GM12892 (cell line): Measurements from ENCODE around the gene C1orf167.

ENCODE experiments used
- DNase-seq: peaks from one replicate; pipeline ENCODE4 v3.0.0; 2011; ENCODE audit not compliant: insufficient read length
- FAIRE-seq: peaks from 2 replicates; lab custom pipeline; 2011; peaks lifted over from hg19 to GRCh38; lab: Jason Lieb, UNC
- POLR2A ChIP-seq: IDR thresholded peaks from 2 replicates; pipeline ENCODE4 v1.6.1; 2011; ENCODE audit warnings: low read depth, low read length, control low read depth
- POLR2AphosphoS5 ChIP-seq: IDR thresholded peaks from 2 replicates; pipeline ENCODE4 v1.6.1; 2011; ENCODE audit warnings: low read depth, low read length, control low read depth
- TAF1 ChIP-seq: IDR thresholded peaks from 2 replicates; pipeline ENCODE4 v1.6.1; 2011; ENCODE audit warnings: low read depth, mild to moderate bottlenecking, control low read depth, low read length, borderline replicate concordance

Gene C1orf167

DNA sequence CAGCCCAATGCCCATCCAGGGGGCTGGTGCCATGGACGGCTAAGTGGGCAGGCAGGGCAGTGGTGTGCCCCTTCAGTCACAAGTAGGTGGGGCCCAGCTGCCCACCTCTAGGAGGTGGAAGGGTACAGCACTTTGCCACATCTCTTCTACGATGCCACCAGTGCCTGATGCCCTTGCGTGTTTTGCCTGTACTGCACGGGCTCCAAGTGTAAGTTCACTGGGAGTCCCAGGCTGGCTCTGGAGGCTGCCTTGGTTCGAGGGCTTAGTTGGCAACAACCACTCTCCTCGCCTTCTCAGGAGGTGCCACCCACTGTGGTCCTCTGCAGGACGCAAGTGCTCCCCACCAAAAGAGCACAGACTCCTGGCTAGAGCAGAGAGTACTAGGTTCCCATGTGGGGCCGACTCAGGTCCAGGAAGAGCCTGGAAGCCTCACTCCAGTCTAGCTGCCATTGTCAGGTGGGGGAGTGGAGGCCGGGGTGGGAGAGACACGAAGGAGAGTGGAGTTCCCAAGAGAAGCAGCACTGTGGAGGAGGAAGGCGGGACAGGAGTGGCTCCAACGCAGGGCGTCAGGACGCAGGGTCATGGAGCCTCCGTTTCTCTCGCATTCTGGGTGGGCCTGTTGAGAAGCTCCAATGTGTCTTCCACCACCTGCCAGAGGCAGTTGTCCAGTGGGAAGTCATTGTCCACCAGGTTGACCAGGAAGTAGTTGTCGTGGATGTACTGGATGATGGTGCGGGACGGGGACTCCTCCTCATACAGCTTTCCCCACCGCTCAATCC lies 28.3 kb downstream of the C1orf167 start:
- DNase-seq (no peak), FAIRE-seq (no peak)
- TF ChIP-seq POLR2A = no peak
- TF ChIP-seq POLR2AphosphoS5 = no peak
- TF ChIP-seq TAF1 = no peak

DNA sequence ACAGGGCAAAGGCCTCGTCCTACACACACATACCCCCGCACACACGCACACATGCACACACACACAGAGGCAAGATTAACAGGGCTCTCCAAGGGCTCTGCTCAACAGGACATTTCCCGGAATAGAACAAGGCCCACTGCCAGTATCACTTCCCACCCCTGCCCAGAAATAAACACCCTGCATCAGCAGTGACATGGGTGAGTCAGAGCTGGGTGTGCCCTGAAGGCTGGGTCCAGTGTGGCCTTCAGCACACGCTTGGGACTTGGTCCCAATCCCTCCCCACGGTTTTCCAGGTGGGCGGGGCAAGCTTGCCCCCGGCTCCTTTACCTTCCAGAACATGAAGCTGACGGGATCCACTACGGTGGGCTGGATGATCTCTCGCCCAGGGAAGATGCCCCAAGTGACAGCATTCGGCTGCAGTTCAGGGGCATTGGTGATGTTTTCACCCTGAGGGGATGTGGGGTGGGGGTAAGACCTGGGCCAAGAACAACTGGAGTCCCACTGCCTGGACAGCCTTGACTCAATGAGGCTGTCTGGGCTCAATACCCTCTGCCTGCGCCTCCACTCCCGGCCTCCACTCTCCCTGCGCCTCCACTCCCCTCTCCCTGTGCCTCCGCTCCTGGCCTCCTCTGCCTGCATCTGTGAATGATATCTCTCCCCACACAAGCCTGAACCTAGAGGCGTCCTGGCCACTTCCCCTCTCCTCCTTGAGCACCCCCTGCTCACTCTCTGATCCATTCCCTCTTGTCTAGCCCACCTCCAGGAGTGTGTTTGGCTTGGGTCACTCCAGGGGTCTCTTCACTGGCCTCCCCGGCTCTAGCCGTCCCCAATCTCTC lies 29.1 kb downstream of the C1orf167 start:
- DNase-seq = no peak
- TF ChIP-seq POLR2AphosphoS5 (no peak), TAF1 (no peak)
- no peak for FAIRE-seq

DNA sequence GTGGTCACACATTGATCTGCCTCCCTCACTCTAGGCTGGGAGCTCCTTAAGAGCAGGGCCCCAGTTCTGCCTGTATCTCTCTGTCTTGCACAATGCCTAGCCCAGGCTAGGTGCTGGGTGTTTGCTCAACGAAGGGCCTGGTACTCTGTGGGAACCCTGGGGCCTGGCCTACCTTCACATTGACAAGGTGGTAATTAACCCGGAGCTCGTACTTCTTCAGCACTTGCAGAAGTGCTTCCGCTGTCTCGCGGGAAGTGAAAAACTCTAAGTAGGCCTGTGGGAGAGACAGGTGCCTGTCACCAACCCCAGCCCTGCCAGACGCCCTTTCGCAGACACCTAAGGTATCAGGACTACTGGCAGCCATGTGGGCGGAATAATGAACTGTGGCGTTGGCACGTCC lies 30.1 kb downstream of the C1orf167 start:
- TF ChIP-seq TAF1 (no peak), POLR2AphosphoS5 (no peak), POLR2A (no peak)

GRCh38 chr1:11793819-11794218 lies 31.8 kb downstream of the C1orf167 start:
- TF ChIP-seq POLR2A (no peak), TAF1 (no peak), POLR2AphosphoS5 (no peak)
- FAIRE-seq (no peak), DNase-seq (no peak)

More for the DNA sequence above, 30.1 kb downstream of the C1orf167 start:
- DNase-seq = no peak
- no peak for FAIRE-seq

DNA sequence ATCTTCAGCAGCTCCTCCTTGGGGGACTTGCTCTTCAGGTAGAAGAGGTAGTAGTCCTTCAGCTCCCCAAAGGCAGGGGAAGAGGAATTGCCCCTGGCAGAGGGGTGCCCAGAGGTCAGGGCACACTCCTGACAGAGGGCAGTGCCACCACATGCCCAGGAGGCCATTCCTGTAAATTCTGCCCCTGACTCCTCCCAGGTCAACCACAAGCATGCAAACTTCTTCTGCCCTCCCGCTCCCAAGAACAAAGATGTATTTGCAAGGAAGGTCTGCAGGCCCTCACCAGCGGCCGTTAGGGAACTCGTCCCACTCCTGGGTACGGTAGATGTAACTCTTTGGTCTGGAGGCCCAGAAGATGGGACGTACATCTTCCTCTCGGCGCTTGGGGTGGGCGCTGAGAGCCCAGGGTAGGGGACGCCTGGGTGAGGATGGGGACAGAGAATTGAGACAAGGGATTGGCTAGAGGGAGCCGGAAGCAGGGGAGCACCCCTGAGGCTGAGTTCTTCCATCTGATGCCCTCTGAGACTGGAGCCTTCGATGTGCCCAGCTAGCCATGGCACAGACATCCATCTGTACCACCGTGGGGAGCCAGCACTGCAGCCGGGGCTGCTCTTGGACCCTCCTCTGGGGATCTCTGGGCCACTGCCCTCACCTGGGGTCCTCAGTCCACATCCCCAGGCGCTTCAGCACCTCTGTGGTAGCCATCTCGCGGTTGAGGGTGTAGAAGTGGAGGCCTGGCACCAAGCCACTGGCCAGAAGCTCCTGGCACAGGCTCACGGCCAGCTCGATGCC lies 32.6 kb downstream of the C1orf167 start:
- FAIRE-seq (no peak), DNase-seq (no peak)
- TF ChIP-seq TAF1 (no peak), POLR2AphosphoS5 (no peak), POLR2A (no peak)

- DNase-seq = no peak
- no peak for FAIRE-seq
These were observed 33.4 kb downstream of the C1orf167 start for GRCh38 chr1:11795238-11795890.

DNA sequence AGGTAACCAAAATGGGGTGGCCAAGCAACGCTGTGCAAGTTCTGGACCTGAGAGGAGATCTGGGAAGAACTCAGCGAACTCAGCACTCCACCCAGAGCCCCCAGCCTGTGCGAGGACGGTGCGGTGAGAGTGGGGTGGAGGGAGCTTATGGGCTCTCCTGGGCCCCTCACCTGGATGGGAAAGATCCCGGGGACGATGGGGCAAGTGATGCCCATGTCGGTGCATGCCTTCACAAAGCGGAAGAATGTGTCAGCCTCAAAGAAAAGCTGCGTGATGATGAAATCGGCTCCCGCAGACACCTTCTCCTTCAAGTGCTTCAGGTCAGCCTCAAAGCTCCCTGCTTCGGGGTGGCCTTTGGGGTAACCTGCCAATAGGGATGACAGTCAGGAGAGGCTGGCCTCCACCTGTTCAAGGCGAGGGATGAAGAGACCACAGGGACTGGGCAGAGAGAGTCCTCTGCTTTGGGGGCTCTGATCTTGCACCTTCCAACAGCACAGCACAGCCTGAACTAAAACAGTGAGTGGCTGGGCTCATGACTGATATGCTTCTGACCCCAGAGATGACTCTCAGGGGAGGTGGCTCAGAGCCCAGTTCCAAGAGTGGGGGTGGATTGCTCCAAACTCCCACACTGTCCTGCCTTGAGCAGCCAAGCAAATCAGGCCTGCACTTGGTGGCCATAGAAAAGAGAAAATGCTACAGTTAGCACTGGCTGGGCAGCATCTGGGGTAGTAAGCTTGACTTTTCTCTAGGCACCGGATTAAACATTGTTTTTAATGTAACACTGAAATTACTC lies 34.2 kb downstream of the C1orf167 start:
- no peak for FAIRE-seq
- DNase-seq = no peak
- TF ChIP-seq TAF1 (no peak), POLR2A (no peak), POLR2AphosphoS5 (no peak)

More at GRCh38 chr1:11795238-11795890, 33.4 kb downstream of the C1orf167 start:
- TF ChIP-seq TAF1 (no peak), POLR2AphosphoS5 (no peak), POLR2A (no peak)

GRCh38 chr1:11797525-11798216 lies 35.7 kb downstream of the C1orf167 start:
- no peak for FAIRE-seq
- TF ChIP-seq TAF1 = no peak
- TF ChIP-seq POLR2A = no peak
- TF ChIP-seq POLR2AphosphoS5 = no peak

GRCh38 chr1:11799099-11799498 lies 37.1 kb downstream of the C1orf167 start:
- FAIRE-seq (no peak), DNase-seq (no peak)
- TF ChIP-seq TAF1 (no peak), POLR2AphosphoS5 (no peak), POLR2A (no peak)

More at GRCh38 chr1:11797525-11798216, 35.7 kb downstream of the C1orf167 start:
- no peak for DNase-seq
